HepG2 (cell line): ENCODE results near the gene FBXO44. TPM values are rescaled to one million over a fixed set of nuclear protein-coding genes. Genes with fewer than 3 reads are reported as not detected.

ENCODE experiments used
- ARID3A ChIP-seq: IDR thresholded peaks from 2 replicates; pipeline ENCODE4 v1.6.1; 2012; ENCODE audit warnings: low read depth, low read length, improper control_type of control experiment
- ATF7-NPFF ChIP-seq: sonication (generic); formaldehyde crosslinking; IDR thresholded peaks from 2 replicates; pipeline ENCODE4 v1.8.1; 2023; ENCODE audit warnings: mild to moderate bottlenecking, low read depth, missing genetic modification reagents, moderate library complexity
- ELK4 ChIP-seq: sonication (generic); formaldehyde crosslinking; IDR thresholded peaks from 2 replicates; pipeline ENCODE4 v1.9.0; 2021; ENCODE audit warnings: missing genetic modification reagents, borderline replicate concordance
- EP300 ChIP-seq, 3 experiments: sonication (generic) in 1 of 3; formaldehyde crosslinking in 1 of 3; IDR thresholded peaks; 2 replicates each; pipeline versions ENCODE4 v1.5.1 to v1.6.1; 2011 to 2020; ENCODE audit warnings: low read depth in 2 of 3, low read length in 2 of 3, borderline replicate concordance in 1 of 3, improper control_type of control experiment in 1 of 3, mild to moderate bottlenecking in 1 of 3, missing genetic modification reagents in 1 of 3, moderate library complexity in 1 of 3
- FOXO4 ChIP-seq: sonication (generic); formaldehyde crosslinking; conservative IDR thresholded peaks from 2 replicates; pipeline ENCODE4 v1.8.1; 2023; ENCODE audit warnings: missing genetic modification reagents
- GABPA ChIP-seq, 2 experiments: IDR thresholded peaks; 2 replicates each; pipeline ENCODE4 v1.6.1; 2011 to 2016; ENCODE audit warnings: low read depth in 2 of 2, low read length in 1 of 2, missing biosample characterization in 1 of 2, missing genetic modification characterization in 1 of 2
- HNRNPUL1 ChIP-seq: fragments of 200-400 bp; formaldehyde crosslinking; IDR thresholded peaks from 2 replicates; pipeline ENCODE4 v1.6.1; 2017; ENCODE audit warnings: low read depth, mild to moderate bottlenecking, low read length, moderate library complexity
- JUNB ChIP-seq: sonication (generic); formaldehyde crosslinking; IDR thresholded peaks from 2 replicates; pipeline ENCODE4 v1.8.0; 2022; ENCODE audit warnings: missing genetic modification reagents, mild to moderate bottlenecking, borderline replicate concordance
- KLF16 ChIP-seq, 2 experiments: sonication (generic) in 1 of 2; formaldehyde crosslinking in 1 of 2; IDR thresholded peaks; 2 replicates each; pipeline versions ENCODE4 v1.6.1 to v1.8.0; 2016 to 2023; ENCODE audit warnings: missing genetic modification reagents in 2 of 2, missing compliant biosample characterization in 1 of 2
- MBNL3 ChIP-seq: fragments of 250-450 bp; sonication (Bioruptor Pico); conservative IDR thresholded peaks from 2 replicates; pipeline ENCODE4 v1.8.0; 2022; ENCODE audit warnings: mild to moderate bottlenecking, inconsistent platforms
- PAF1 ChIP-seq: IDR thresholded peaks from 2 replicates; pipeline ENCODE4 v1.6.1; 2016; ENCODE audit warnings: missing genetic modification reagents, missing compliant biosample characterization
- TEAD3 ChIP-seq: optimal IDR thresholded peaks from 2 replicates; pipeline ENCODE3; 2016; ENCODE audit warnings: borderline replicate concordance
- ZBTB42 ChIP-seq: sonication (generic); formaldehyde crosslinking; IDR thresholded peaks from 2 replicates; pipeline ENCODE4 v1.5.0; 2020; ENCODE audit warnings: mild to moderate bottlenecking, missing genetic modification reagents
- ZEB1 ChIP-seq: IDR thresholded peaks from 2 replicates; pipeline ENCODE4 v1.6.1; 2012; ENCODE audit warnings: mild to moderate bottlenecking, low read depth, inconsistent platforms; ENCODE audit not compliant: insufficient replicate concordance
- ZNF597 ChIP-seq: sonication (generic); formaldehyde crosslinking; IDR thresholded peaks from 2 replicates; pipeline ENCODE4 v1.5.0; 2020; ENCODE audit warnings: missing genetic modification reagents
- ZNF709 ChIP-seq: sonication (generic); formaldehyde crosslinking; IDR thresholded peaks from 2 replicates; pipeline ENCODE4 v1.5.0; 2020; ENCODE audit warnings: mild to moderate bottlenecking, missing genetic modification reagents
- ZNF710 ChIP-seq: sonication (generic); formaldehyde crosslinking; IDR thresholded peaks from 2 replicates; pipeline ENCODE4 v1.5.0; 2020; ENCODE audit warnings: mild to moderate bottlenecking, missing genetic modification reagents, borderline replicate concordance
- ZNF777 ChIP-seq: sonication (generic); formaldehyde crosslinking; IDR thresholded peaks from 2 replicates; pipeline ENCODE4 v1.4.0; 2020; ENCODE audit warnings: missing genetic modification reagents
- polyA plus RNA-seq, 8 experiments: library from polyadenylated mRNA; depleted of rRNA in 3 of 8; stranded (reverse) in 7 of 8; unstranded in 1 of 8; fragments of >200 nt; fragmentation: Illumina TruSeq in 4 of 8; extraction: Trizol in 4 of 8; gene quantifications; 2 replicates each; pipeline versions ENCODE4 v1.2.1 to v1.2.3, GENCODE V29; 2011 to 2016; ENCODE audit warnings: low read depth in 4 of 8, missing spikeins in 1 of 8, mixed read lengths in 1 of 8; ENCODE audit not compliant: insufficient read depth in 1 of 8
- total RNA-seq, 5 experiments: library from RNA; depleted of rRNA; stranded (reverse); fragments of >200 nt; fragmentation: Illumina TruSeq; extraction: Trizol; gene quantifications; 2 replicates each; pipeline ENCODE4 v1.2.3, GENCODE V29; 2016; ENCODE audit warnings: low read depth in 1 of 5

FBXO44 gene
- total and polyA plus RNA-seq, 2 of the 13 experiments (the other 11 are each of a cell fraction or from before 2014, with no cell fraction given): 22.4 to 27.9 TPM

- TF ChIP-seq ZNF597 (no peak), KLF16 (CRISPR knock-in tag; IDR thresholded peaks at IDR 0.05) (no peak), ATF7-NPFF (CRISPR knock-in tag) (no peak; the same call in 1 of the 2 replicates), ZNF709 (CRISPR knock-in tag) (0 out of 2 replicates have a peak, but pooled peaks have one; percentile 36), ZEB1 (peak; percentile 63), ZNF710 (CRISPR knock-in tag) (no peak), ARID3A (no peak), ZNF777 (peak; percentile 41; the same call in 1 of the 2 replicates), JUNB (CRISPR knock-in tag) (0 out of 2 replicates have a peak, but pooled peaks have one; percentile 22), TEAD3 (no peak), ELK4 (CRISPR knock-in tag) (no peak), FOXO4 (no peak), HNRNPUL1 (no peak), ZBTB42 (CRISPR knock-in tag) (0 out of 2 replicates have a peak, but pooled peaks have one; percentile 50), MBNL3 (CRISPR knock-in tag) (no peak), PAF1 (CRISPR knock-in tag) (no peak), GABPA (IDR thresholded peaks at IDR 0.05; ENCODE audit: low read depth, low read length) (no peak), GABPA (CRISPR knock-in tag; IDR thresholded peaks at IDR 0.05; ENCODE audit: low read depth) (no peak), EP300 (IDR thresholded peaks at IDR 0.05; ENCODE audit: low read depth in 2 of 2, low read length in 2 of 2) (peak in 1 of 2 experiments; percentile 36; a peak in 1 of 4 replicates), EP300 (CRISPR knock-in tag; IDR thresholded peaks at IDR 0.05; ENCODE audit: borderline replicate concordance) (no peak)
Observed at GRCh38 chr1:11654137-11654938, at the start of gene FBXO44, which contains the start of gene FBXO2 (continued).
